ENCODE results near the gene PRR32.
"Not testable (repeated sequence)": the region's sequence is repeated elsewhere in the genome, so short reads cannot be mapped to it uniquely, and the experiment has no call there.

Gene PRR32, protein sequence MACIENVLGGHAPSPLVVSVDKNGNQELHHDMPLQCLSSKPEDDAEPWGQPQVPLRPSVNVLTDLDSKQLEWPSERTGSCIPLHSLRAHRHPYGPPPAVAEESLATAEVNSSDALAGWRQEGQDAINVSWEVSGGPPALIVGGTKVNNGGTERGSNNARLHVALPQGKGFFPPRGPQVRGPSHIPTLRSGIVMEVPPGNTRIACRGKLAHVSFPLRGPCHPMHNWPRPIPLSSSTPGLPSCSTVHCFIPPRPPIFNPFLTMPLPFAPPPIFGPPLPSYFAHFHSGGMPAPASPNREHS

DNA sequence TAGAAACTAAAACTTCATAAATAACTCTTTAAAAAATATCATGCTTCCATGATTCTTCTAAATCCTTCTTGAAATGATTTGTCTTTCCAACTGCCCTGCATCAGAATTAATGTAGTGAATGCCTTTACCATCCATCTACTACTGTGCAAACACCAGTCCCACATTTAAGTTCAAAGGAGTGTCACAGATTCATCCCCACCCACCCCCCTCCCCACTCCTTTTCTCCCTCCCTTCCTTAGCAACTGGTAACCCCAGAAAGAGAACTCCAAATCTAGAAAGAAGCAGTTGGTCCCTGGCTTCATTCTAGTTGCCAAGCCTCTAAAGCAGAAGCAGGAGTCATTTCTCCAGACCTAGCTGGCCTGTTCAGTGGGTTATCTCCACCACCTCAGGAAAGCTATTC, at the start of gene PRR32:
Gene PRR32, plus strand, starts transcription at position 301 of the 400 bp plus-strand sequence. CDS start 115 bp downstream, outside the sequence.
- DNase-seq: no peak

DNA sequence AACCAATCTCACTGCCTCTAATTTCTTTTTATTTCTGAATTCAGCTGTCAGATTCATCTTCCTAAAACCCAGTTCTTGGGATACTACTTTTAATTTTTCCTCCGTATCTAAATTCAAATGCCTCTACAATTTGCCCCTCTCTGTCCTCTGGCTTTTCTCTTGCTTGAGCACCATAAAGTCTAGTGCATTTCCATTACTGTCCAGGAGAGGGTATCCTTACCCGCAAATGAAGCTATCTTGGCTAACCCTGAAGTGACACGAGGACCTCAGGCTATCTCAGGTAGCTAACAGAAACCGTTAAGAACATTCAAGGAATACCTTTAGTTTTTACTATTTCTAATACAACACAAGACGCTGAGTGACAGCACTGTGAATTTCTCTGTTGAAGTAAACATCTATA, 49.4 kb upstream of the PRR32 start:
- peak; percentile 18 for DNase-seq

DNA sequence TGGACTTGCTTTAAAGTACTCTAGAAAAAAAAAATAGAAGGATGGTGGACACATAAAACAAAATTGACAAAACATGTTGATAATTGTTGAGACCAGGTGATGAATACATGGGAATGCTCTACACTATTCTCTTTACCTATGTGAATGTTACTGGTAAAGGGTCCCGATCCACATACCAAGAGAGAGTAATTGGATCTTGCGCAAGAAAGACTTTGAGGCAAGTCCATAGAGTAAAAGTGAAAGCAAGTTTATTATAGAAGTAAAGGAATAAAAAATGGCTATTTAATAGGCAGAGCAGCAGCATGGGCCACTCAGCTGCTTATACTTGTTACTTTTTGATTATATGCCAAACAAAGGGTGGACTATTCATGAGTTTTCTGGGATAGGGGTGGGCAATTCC, 34.0 kb upstream of the PRR32 start:
- DNase-seq: no peak

DNA sequence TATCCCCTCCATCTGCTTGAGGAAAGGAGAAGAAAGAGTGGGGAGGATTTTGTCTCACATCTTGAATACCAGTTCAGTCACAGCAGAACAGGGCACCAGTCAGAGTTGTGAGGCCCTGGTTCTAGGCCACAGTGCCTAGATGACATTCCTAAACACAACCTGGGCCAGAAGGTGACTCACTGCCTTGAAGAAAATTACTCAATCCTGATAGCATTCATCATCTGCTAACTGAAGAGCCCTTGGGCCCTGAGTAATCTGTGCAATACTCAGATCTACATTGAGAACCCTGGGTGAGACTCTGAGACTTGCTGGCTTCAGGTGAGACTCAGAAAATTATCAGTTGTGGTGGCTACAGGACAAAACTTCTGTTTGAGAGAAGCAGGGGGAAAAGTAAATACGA, 20.5 kb upstream of the PRR32 start:
- DNase-seq: no peak

DNA sequence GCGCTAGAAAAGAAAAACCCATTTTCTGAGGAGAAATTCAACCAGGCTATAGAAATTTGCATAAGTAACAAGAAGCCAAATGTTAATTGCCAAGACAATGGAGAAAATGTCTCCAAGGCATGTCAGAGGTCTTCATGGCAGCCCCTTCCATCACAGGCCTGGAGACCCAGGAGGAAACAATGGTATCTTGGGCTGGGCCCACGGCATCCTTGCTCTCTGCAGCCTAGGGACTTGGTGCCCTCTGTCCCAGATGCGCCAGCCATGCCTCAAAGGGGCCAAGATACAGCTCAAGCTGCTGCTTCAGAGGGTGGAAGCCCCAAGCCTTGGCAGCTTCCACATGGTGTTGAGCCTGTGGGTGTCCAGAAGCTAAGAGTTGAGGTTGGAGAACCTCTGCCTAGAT, 12.7 kb upstream of the PRR32 start:
- not testable (repeated sequence) for DNase-seq

DNA sequence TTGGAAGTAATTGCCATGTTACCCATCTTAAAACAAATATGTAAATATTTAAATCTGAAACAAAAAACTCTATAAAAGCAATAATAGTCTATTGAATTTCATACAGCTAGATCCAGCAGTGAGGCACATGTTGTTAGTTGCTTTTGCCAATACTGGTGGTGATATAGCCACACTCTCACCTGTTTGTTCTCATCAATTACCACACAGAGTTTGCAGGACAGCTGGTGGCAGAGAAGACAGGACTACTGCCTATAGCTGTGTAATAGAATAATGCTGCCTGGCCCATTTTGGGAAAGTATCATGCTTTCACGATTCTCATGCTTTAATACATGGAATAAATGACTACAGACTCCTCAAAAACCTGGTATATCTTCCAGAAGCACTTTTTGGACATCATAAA, 3.7 kb upstream of the PRR32 start:
- DNase-seq: no peak

DNA sequence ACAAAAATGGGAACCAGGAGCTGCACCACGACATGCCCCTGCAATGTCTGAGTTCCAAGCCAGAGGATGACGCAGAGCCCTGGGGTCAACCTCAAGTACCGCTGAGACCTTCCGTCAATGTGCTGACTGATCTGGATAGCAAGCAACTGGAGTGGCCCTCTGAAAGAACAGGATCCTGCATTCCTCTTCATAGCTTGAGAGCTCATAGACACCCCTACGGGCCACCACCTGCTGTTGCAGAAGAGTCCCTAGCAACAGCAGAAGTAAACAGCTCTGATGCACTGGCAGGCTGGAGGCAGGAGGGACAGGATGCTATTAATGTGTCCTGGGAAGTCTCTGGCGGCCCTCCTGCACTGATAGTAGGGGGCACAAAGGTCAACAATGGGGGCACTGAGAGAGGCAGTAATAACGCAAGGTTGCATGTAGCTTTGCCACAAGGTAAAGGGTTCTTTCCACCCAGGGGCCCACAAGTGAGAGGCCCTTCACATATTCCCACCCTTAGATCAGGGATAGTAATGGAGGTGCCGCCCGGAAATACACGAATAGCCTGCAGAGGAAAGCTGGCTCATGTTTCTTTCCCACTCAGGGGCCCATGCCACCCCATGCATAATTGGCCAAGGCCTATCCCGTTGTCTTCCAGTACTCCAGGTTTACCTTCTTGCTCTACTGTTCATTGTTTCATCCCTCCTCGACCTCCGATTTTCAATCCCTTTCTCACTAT, 1.3 kb downstream of the PRR32 start:
- DNase-seq: no peak

DNA sequence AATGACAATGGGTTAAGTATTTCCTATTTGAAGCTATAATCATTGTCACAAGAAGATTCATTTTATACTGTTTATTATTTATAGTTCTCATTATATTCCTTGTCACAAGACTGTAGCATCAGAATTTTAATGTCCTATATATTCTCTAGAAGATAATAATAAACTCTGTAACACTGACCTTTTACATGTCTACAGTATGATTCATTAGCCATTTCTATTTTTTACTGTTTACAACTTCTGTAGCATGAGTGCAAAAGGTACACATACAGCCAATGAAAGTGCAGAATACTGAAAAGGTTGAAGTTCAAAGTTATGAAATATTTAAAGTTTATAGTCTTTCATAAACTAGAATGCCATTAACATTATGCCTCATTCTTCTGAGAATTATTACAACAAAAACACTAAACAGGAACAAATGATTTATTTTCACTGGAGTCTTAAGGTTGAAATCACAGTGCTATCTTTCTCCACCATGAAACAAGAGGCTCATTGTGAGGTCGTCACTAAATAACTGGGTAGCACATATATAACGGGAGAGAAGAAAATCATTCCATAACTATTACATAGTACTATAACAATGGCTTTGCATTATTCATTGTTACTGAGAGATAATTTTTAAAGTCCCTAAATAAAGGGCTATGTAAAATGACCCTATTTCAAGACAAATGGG, 4.9 kb downstream of the PRR32 start:
- DNase-seq: no peak

DNA sequence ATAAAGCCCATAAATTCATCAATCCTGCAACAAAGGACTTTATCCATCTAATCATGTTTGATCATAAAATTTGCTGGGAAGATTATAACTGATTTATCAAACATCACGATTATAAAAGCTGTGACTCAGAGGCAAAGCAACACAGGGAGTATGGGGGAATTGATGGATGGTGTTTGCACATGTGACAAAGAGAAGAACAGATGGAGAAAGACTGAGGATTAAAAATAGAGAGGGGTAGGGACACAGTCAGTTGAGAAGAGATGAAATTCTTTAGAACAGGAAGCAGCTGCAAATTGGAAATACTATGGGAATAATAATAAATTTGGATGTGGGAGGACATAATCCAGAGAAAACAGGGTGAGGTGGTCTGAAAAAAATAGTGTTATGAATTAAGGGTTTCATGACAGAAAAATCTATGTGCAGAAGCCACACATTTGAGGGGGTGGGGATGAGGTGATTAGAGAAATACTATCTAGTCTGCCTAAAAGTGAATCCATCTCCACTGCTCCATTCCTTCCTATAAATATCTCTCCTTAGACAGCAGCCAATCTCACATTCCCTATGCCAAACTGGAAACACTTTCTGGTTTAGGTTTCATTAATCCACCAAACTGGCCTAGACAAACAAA, 6.2 kb downstream of the PRR32 start:
- DNase-seq: no peak

DNA sequence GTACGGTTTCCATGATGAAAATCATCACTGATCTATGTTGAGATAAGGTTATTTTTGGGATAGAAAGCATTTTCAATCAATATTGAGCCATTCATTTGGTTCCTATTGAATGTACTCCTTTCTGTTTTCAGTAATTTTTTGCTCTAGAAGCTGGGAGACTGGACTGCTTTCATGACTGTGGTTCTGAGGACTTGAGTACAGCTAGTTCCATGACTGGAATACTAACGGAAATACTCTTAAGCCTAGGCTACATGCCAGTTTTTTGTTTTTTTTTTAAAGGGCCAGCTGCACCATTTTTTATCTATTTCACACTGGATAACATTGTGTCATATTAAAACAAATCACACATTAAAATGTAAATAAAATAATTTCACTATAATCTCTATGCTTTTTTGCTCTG, 16.7 kb downstream of the PRR32 start:
- no peak for DNase-seq

DNA sequence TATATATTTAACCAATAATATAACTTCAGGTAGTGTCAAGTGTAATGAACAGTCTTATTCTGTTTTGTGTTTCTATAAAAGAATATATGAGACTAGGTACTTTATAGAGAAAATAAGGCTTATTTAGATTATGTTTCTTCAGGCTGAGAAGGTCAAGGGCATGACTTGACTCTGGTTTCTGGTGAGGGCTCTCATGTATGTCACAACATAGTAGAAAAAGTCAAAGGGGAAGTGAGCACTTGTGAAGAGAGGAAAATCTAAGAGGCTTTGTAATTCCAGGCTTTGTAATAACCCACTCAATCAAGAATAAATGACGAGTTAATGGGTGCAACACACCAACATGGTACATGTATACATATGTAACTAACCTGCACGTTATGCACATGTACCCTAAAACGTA, 27.6 kb downstream of the PRR32 start:
- no peak for DNase-seq

DNA sequence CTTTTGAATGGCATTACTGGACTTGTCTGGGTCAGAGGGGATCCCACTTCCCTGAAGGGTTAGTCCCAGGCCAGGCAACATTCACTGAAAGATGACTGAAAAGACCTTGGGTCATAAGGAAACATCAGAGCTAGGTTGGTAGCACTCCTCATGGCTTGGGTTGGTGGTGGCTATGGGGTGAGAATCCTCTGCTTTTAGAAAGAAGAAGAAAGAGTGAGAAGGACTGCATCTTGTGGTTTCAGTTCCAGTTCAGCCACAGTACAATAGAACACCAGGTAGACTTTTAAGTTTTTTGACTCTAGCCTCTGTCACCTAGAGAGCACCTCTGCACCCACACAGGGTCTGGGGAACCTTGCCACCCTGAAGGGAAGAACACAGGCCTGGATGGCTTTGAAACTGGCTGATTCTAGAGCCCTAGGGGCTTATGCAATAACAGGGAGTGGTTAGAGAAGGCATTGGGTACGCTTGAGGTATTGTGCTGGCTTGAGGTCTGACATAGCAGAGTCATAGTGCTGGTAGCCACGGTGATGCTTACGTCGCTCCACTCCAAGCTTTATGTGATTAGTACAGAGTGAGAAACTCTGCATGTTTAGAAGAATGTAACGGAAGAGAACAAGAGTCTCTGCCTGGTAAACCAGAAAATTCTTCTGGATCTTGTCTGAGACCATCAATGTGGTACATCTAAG, 36.5 kb downstream of the PRR32 start:
- DNase-seq: no peak
